LNCaP clone FGC (cell line): ENCODE measurements around the gene FGF7.

Experiments
- DNase-seq: peaks from one replicate; pipeline ENCODE4 v3.0.0-alpha.2; 2011; ENCODE audit warnings: low read depth
- H3K4me3 ChIP-seq: 2 replicates; pipeline ENCODE4 v1.5.1; 2011; ENCODE audit warnings: mild to moderate bottlenecking, low read depth, low read length, control low read depth
- TF ChIP-seq, protein P1 (sequence below): IDR thresholded peaks from 2 replicates; pipeline ENCODE4 v1.5.1; 2012; ENCODE audit warnings: mild to moderate bottlenecking; ENCODE audit not compliant: control insufficient read depth, insufficient read depth; ENCODE audit errors: extremely low read depth

FGF7 gene

DNA sequence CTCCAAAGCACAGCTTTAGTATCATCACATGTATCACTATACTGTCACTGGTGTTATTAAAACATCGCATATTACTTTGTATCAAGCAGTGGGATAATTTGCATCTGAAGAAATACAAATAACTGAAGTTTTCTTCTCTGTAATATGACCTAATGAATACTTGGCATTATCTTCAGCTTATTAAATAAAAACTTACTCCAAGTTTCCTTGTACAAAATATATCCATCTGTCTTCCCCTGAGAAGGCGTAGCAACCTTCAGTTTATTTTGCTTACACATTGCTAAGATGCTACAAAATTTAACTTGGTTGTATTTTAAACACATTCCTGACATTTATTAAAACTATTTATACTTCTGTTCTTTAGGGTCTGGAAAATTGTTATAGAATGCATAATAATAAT, 13.7 kb downstream of the FGF7 start:
- TF ChIP-seq, protein P1, sequence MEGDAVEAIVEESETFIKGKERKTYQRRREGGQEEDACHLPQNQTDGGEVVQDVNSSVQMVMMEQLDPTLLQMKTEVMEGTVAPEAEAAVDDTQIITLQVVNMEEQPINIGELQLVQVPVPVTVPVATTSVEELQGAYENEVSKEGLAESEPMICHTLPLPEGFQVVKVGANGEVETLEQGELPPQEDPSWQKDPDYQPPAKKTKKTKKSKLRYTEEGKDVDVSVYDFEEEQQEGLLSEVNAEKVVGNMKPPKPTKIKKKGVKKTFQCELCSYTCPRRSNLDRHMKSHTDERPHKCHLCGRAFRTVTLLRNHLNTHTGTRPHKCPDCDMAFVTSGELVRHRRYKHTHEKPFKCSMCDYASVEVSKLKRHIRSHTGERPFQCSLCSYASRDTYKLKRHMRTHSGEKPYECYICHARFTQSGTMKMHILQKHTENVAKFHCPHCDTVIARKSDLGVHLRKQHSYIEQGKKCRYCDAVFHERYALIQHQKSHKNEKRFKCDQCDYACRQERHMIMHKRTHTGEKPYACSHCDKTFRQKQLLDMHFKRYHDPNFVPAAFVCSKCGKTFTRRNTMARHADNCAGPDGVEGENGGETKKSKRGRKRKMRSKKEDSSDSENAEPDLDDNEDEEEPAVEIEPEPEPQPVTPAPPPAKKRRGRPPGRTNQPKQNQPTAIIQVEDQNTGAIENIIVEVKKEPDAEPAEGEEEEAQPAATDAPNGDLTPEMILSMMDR, result no peak
- no peak overlapping the region for H3K4me3 ChIP-seq
- no peak for DNase-seq

GRCh38 chr15:49438962-49439631, 16.1 kb downstream of the FGF7 start:
- DNase-seq, result no peak
- TF ChIP-seq, protein P1, result no peak
- H3K4me3 ChIP-seq, result no peak overlapping the region

GRCh38 chr15:49439678-49440395, 16.8 kb downstream of the FGF7 start:
- no peak for DNase-seq
- H3K4me3 ChIP-seq, result no peak overlapping the region

DNA sequence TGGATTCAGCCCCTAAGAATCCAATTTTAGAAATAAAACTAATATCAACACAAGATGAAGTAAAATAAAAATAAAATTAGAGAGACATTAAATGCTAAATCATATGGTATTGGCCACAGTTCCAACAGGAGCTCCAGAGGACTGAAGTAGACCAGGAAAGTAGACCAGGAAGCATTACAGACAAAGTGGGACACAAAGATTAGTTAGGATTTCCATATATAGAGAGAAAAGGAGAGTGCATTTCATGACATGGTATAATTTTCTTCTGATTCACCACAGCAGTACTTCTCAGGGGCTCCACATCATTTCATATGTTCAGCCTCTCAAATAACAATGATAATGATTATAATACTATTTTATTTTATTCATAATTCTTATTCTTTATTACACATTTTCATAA, 18.3 kb downstream of the FGF7 start:
- TF ChIP-seq, protein P1, result no peak
- DNase-seq, result no peak
- no peak overlapping the region for H3K4me3 ChIP-seq

More at GRCh38 chr15:49439678-49440395, 16.8 kb downstream of the FGF7 start:
- TF ChIP-seq, protein P1, result no peak

GRCh38 chr15:49441816-49442215, 18.8 kb downstream of the FGF7 start:
- TF ChIP-seq, protein P1, result no peak
- H3K4me3 ChIP-seq, result no peak overlapping the region
- no peak for DNase-seq

DNA sequence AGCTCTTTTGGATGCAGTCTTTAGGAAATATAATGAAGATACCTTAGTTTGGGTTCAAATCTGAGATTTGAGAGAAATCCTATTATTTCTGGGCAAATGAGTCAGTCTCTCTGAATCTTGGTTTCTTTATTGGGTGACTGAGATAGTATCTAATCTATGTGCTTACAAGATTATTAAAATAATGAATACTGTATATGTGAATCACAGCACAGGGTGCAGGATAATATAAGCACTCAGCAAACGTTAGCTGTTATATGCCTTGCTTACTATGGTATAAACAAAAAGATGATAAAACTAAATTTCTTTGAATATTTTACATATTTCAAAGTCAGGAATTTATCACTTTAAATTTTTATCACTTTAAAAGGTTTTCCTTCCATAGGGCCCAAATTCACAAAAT, 29.6 kb downstream of the FGF7 start:
- DNase-seq, result no peak
- no peak overlapping the region for H3K4me3 ChIP-seq
- TF ChIP-seq, protein P1, result no peak
